KMS-11 (cell line): ENCODE measurements around the gene SPRY2.

ENCODE experiments used
- H2AFZ ChIP-seq: fragments of 200-600 bp; sonication (generic); 2 replicates; pipeline ENCODE4 v1.6.1; 2016; ENCODE audit warnings: antibody characterized with exemption, mixed run types, low read depth
- H3K27ac ChIP-seq: fragments of 200-600 bp; sonication (generic); 2 replicates; pipeline ENCODE4 v1.6.1; 2016; ENCODE audit warnings: mild to moderate bottlenecking, mixed run types
- H3K27me3 ChIP-seq: fragments of 200-600 bp; sonication (generic); 2 replicates; pipeline ENCODE4 v1.6.1; 2017; ENCODE audit warnings: mild to moderate bottlenecking, low read depth, mixed run types, moderate library complexity; ENCODE audit not compliant: insufficient read depth
- H3K36me3 ChIP-seq: fragments of 200-600 bp; sonication (generic); 2 replicates; pipeline ENCODE4 v1.6.1; 2017; ENCODE audit warnings: mild to moderate bottlenecking, mixed run types; ENCODE audit not compliant: insufficient read depth
- H3K4me1 ChIP-seq: fragments of 200-600 bp; sonication (generic); 2 replicates; pipeline ENCODE4 v1.6.1; 2016; ENCODE audit warnings: mild to moderate bottlenecking, low read depth, mixed run types; ENCODE audit not compliant: poor library complexity, severe bottlenecking
- H3K4me2 ChIP-seq: fragments of 200-600 bp; sonication (generic); 2 replicates; pipeline ENCODE4 v1.7.0; 2016; ENCODE audit warnings: mild to moderate bottlenecking, mixed run types
- H3K4me3 ChIP-seq: fragments of 200-600 bp; sonication (generic); IDR thresholded peaks from 2 replicates; pipeline ENCODE4 v1.6.1; 2017; ENCODE audit warnings: low read depth, low read length, mixed read lengths; ENCODE audit not compliant: insufficient read depth
- H3K79me2 ChIP-seq: fragments of 200-600 bp; sonication (generic); 2 replicates; pipeline ENCODE4 v1.6.1; 2016; ENCODE audit warnings: low read depth, mixed run types; ENCODE audit not compliant: insufficient read depth
- H3K9ac ChIP-seq: fragments of 200-600 bp; sonication (generic); 2 replicates; pipeline ENCODE4 v1.6.1; 2016; ENCODE audit warnings: mild to moderate bottlenecking, mixed run types
- H4K20me1 ChIP-seq: fragments of 200-600 bp; sonication (generic); 2 replicates; pipeline ENCODE4 v1.6.1; 2016; ENCODE audit warnings: mild to moderate bottlenecking, mixed run types; ENCODE audit not compliant: insufficient read depth
- CTCF ChIP-seq: fragments of 200-600 bp; sonication (generic); conservative IDR thresholded peaks from 2 replicates; pipeline ENCODE4 v1.6.1; 2017; ENCODE audit warnings: low read depth, mild to moderate bottlenecking, antibody characterized with exemption, low read length, moderate library complexity, mixed read lengths

The SPRY2 gene

GRCh38 chr13:80297094-80297493 is 43.8 kb downstream of the SPRY2 start:
- no peaks in the 10 kb centered on the region for H4K20me1 ChIP-seq
- H3K36me3 ChIP-seq: no peaks in the 10 kb centered on the region
- H3K79me2 ChIP-seq: no peaks in the 10 kb centered on the region
- H3K4me3 ChIP-seq: no peak overlapping the region
- no peak overlapping the region for H2AFZ ChIP-seq
- H3K27ac ChIP-seq: no peak overlapping the region
- no peaks in the 10 kb centered on the region for H3K27me3 ChIP-seq
- no peak for TF ChIP-seq CTCF
- no peaks in the 10 kb centered on the region for H3K4me1 ChIP-seq
- H3K4me2 ChIP-seq: no peak overlapping the region
- H3K9ac ChIP-seq: no peak overlapping the region

- TF ChIP-seq CTCF: no peak
- H3K27ac ChIP-seq: no peak overlapping the region
- H3K79me2 ChIP-seq: no peaks in the 10 kb centered on the region
- H2AFZ ChIP-seq: no peak overlapping the region
- H3K9ac ChIP-seq: no peak overlapping the region
- no peaks in the 10 kb centered on the region for H3K36me3 ChIP-seq
- no peaks in the 10 kb centered on the region for H3K4me1 ChIP-seq
- no peak overlapping the region for H3K4me2 ChIP-seq
- H3K27me3 ChIP-seq: no peaks in the 10 kb centered on the region
- H4K20me1 ChIP-seq: no peaks in the 10 kb centered on the region
- H3K4me3 ChIP-seq: no peak overlapping the region
These were observed 44.3 kb downstream of the SPRY2 start for GRCh38 chr13:80296638-80297037.

- no peaks in the 10 kb centered on the region for H3K27me3 ChIP-seq
- H2AFZ ChIP-seq: no peak overlapping the region
- no peak overlapping the region for H3K9ac ChIP-seq
- H3K4me3 ChIP-seq: no peak overlapping the region
- no peaks in the 10 kb centered on the region for H3K4me1 ChIP-seq
- no peaks in the 10 kb centered on the region for H4K20me1 ChIP-seq
- no peaks in the 10 kb centered on the region for H3K36me3 ChIP-seq
- H3K27ac ChIP-seq: no peak overlapping the region
- no peak overlapping the region for H3K4me2 ChIP-seq
- no peak for TF ChIP-seq CTCF
- H3K79me2 ChIP-seq: no peaks in the 10 kb centered on the region
These were observed 50.3 kb downstream of the SPRY2 start for GRCh38 chr13:80290591-80290990.
